NCI-H510A treated with DMSO at 0.1 percent for 48 hours (cell line): ENCODE data around the gene CYP4F11.
"Not testable (repeated sequence)": the region's sequence is repeated elsewhere in the genome, so short reads cannot be mapped to it uniquely, and the experiment has no call there.

Source experiments
- DNase-seq: peaks from one replicate; lab custom pipeline; 2025; lab: John Stamatoyannopoulos, UW

CYP4F11 gene

GRCh38 chr19:15883329-15883728, 51.0 kb downstream of the CYP4F11 start:
- not testable (repeated sequence) for DNase-seq

DNA sequence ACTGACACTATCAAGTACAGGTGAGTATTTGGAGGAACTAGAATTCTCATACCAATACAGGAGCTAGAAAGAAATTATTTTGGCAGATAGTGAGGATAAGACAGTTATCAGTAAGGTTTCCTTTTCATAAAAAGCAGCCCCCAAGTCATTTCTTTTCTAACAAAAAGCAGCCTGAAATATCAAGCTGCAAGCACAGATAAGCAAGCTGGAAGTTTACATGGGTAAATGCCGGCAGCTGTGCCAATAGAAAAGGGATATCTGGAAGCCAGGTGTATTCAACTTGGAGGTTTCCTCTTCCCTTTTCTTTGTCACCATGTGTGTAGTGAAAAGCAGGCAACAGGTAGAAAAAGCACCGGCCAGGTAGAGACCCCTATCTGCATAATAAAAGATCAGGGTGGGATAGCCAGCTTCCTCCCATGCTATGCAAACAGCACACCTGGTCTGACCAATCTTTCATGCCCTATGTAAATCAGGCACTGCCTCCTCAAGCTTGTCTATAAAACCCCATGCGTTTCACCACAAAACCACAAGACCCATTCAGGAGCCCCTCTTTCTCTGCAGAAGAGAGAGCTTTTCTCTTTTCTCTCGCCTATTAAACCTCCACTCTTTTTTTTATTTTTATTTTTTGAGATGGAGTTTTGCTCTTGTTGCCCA, 59.4 kb downstream of the CYP4F11 start:
- DNase-seq, result no peak

DNA sequence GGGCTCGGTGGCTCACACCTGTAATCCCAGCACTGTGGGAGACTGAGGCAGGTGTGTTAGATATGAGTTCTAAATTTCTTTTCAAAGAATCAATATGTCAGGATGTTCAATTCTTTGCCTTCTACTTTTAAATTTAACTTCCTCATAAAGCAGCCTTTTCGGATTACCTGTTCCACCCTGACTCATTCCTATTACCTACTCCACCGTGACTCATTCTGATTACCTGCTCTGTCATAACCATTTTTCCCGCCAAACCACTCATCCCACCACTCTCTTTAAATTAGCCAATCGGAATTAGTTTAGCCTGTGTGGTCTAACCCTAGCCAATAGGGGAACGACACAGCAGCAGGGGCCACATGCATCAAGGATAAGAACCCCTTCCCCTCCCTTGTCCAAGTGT, 60.6 kb downstream of the CYP4F11 start:
- DNase-seq, result not testable (repeated sequence)

DNA sequence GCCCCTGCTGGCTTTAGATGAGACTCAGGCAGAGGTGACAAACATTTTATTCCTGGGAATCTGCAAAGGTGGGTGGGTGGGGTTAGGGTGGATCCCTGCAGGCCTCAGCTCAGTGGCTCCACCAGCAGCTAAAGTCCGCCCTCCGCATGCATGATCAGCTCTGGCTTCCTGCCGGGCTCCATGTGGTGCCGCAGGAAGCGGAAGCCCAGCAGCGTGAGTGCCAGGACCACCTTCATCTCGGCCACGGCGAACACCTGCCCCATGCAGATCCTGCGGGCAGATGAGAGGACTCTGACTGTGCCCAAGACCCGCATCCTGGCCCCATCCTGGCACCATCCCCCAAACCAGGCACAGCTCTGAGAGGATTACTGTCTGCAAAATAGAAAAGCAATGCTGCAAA, 62.8 kb downstream of the CYP4F11 start:
- DNase-seq, result no peak

- DNase-seq, result no peak
These were observed 64.5 kb downstream of the CYP4F11 start for GRCh38 chr19:15869873-15870272.

DNA sequence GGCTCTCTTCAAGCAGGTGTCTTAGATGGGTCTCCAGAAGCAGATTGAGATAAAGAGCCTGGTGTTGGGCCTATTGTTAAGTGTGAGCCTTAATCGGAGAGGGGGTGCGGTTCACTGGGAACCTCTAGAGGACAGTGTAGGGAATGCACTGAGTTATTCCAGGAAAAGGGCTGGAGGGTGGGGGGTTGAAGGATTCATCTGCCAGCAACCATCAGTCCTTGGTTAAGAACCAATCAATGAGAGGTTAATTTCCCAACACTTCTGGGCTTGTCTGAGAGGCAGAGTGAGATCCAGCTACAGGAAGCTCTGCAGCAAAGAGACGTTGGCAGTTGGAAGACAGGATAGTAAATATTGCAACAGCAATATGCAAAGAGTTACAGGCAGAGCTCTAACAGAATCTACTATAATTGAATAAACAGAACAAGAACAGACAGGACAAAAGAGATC, 65.2 kb downstream of the CYP4F11 start:
- DNase-seq, result no peak

GRCh38 chr19:15866636-15867035, 67.7 kb downstream of the CYP4F11 start:
- DNase-seq, result no peak

GRCh38 chr19:15864824-15865223, 69.5 kb downstream of the CYP4F11 start:
- no peak for DNase-seq

- no peak for DNase-seq
These were observed 71.1 kb downstream of the CYP4F11 start for GRCh38 chr19:15863272-15863671.

DNA sequence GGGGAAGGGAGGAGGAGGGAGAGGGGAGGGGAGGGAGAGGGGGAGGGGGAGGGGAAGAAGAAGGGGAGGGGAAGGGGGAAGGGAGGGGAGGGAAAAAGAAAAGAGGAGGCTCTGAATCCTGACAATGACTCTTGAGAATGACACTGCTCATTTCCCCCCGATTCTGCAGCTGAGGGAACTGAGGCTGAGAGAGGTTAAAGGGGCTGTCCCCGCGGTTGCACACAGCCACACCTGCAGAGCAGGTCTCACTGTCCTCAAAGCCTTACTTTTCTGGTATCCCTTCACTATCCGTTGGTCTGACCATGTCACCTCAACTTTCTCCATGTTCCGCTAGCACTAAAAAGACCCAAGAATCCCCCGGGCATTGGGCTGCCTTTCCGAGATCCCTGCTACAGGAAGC, 71.9 kb downstream of the CYP4F11 start:
- no peak for DNase-seq
